ENCODE results near the gene IRS2. TPM values are rescaled to one million over a fixed set of nuclear protein-coding genes. Genes with fewer than 3 reads are reported as not detected.
A peak's percentile ranks its signal among the peaks of the same experiment; 100 is the strongest.

The IRS2 gene
- polyA plus RNA-seq, 1 of the 3 experiments (the other 2 are of a cell fraction) = 7.0 TPM

GRCh38 chr13:109787135-109787954 lies 962 bp upstream of the IRS2 start:
- POLR2A ChIA-PET = interaction anchor here (0.5 to 1.4 kb wide), 4 partner anchors 373 to 872 kb away, joined by 3 to 4 read pairs (median 3); no protein-coding TSS in a partner anchor
- 2% methylated on average over 19 of the region's 86 CpGs for WGBS (ENCODE audit: low lambda C conversion rate)
- peak; percentile 73 for DNase-seq

DNA sequence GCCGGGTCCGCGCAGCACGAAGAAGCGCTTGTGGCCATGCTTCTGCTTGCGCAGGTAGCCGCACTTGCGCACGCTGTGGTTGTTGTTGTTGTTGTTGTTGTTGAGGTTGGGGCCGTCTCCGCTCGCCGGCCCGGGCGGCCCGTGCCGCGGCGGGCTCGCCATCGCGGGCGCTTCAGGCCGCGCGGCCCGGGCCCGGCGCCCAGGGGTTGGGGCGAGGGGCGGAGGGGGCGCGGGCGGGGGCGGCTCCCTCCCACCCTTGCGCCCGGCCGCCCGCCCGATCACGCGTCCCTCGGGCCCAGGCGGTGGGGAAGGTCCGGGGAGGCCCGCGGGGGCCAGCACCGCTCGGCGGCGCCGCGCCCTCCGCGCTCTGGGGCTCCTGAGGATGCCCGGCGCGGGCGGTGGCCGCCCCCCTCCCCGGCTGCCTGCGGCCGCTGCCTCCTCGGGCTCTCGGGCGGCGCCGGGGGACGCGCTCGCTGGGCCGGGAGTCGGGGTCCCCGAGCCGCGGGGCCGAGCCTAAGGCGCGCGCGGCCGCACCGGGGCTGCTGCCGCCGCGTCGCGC lies 412 bp downstream of the IRS2 start:
- no peaks in the 10 kb centered on the region for H3K9me3 ChIP-seq
- POLR2A ChIA-PET = interaction anchor here (3.6 kb wide), 1 partner anchor 118 kb away, joined by 19 read pairs; no protein-coding TSS in a partner anchor
- peak overlapping the region; percentile 66 to 84 for H3K4me3 ChIP-seq (ENCODE audit: low read depth in 2 of 2, low read length in 1 of 2)
- H3F3A ChIP-seq (replicated peaks; ENCODE audit: insufficient read depth) = peaks cover 14% of the 10 kb centered on the region
- H3K79me2 ChIP-seq (ENCODE audit: insufficient read depth) = peaks cover 43% of the 10 kb centered on the region
- CTCF ChIA-PET = interaction anchor here (0.9 to 1.5 kb wide), 8 partner anchors 28 to 640 kb away, joined by 3 to 12 read pairs (median 4); no protein-coding TSS in a partner anchor
- no peak overlapping the region for H2AFZ ChIP-seq (ENCODE audit: low read depth)
- H4K20me1 ChIP-seq (ENCODE audit: insufficient read depth) = peaks cover 11% of the 10 kb centered on the region; the same call in 1 of the 2 replicates
- no peaks in the 10 kb centered on the region for H3K27me3 ChIP-seq (ENCODE audit: insufficient read depth)
- no CpG with 5 or more reads among the region's 88 CpGs for WGBS (ENCODE audit: low lambda C conversion rate)
- H3K4me2 ChIP-seq = peak overlapping the region; percentile 89
- peak; percentile 70 for DNase-seq
- peak overlapping the region; percentile 63; the same call in 1 of the 2 replicates for H3K9ac ChIP-seq
- H3K27ac ChIP-seq (ENCODE audit: low read depth in 2 of 2, low read length in 1 of 2) = peak overlapping the region; percentile 46 to 96; a peak in 3 of 4 replicates
- peaks cover 3 to 23% of the 10 kb centered on the region in 2 experiments; a peak in 3 of 4 replicates for H3K4me1 ChIP-seq (ENCODE audit: control insufficient read depth in 1 of 2, insufficient read depth in 2 of 2, low read depth in 1 of 2, low read length in 1 of 2)
- no peaks in the 10 kb centered on the region for H3K9me2 ChIP-seq
- H3K36me3 ChIP-seq (replicated peaks in 1 of 2; ENCODE audit: control insufficient read depth in 1 of 2, insufficient read depth in 2 of 2, low read length in 1 of 2) = peaks cover 0 to 24% of the 10 kb centered on the region in 2 experiments
- TF ChIP-seq GATA2 (CRISPR knock-in tag; IDR thresholded peaks at IDR 0.05) (no peak), RCOR1 (IDR thresholded peaks at IDR 0.05; ENCODE audit: low read length) (no peak), MEF2A (IDR thresholded peaks at IDR 0.05; ENCODE audit: borderline replicate concordance, low read depth) (no peak), SMC3 (IDR thresholded peaks at IDR 0.05; ENCODE audit: low read depth, low read length) (no peak), FOXJ3 (CRISPR knock-in tag; IDR thresholded peaks at IDR 0.05) (no peak), NRF1 (IDR thresholded peaks at IDR 0.05; ENCODE audit: low read depth, low read length) (no peak), MAX (IDR thresholded peaks at IDR 0.05; ENCODE audit: low read depth) (no peak), POLR2AphosphoS5 (IDR thresholded peaks at IDR 0.05; ENCODE audit: low read depth, low read length) (no peak), EZH2phosphoT487 (IDR thresholded peaks at IDR 0.05; ENCODE audit: borderline replicate concordance, low read depth) (no peak), TCF12 (IDR thresholded peaks at IDR 0.05) (no peak), GABPA (IDR thresholded peaks at IDR 0.05; ENCODE audit: low read depth) (no peak), SIN3A (IDR thresholded peaks at IDR 0.05; ENCODE audit: borderline replicate concordance, low read depth, low read length) (no peak), TAF1 (IDR thresholded peaks at IDR 0.05; ENCODE audit: borderline replicate concordance, low read depth, low read length) (no peak), RAD21 (IDR thresholded peaks at IDR 0.05; ENCODE audit: low read length) (no peak), ELF1 (IDR thresholded peaks at IDR 0.05) (no peak)
- TF ChIP-seq, protein P1, sequence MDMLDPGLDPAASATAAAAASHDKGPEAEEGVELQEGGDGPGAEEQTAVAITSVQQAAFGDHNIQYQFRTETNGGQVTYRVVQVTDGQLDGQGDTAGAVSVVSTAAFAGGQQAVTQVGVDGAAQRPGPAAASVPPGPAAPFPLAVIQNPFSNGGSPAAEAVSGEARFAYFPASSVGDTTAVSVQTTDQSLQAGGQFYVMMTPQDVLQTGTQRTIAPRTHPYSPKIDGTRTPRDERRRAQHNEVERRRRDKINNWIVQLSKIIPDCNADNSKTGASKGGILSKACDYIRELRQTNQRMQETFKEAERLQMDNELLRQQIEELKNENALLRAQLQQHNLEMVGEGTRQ (IDR thresholded peaks at IDR 0.05; ENCODE audit: borderline replicate concordance, low read depth, low read length) = no peak
- TF ChIP-seq, protein P2, sequence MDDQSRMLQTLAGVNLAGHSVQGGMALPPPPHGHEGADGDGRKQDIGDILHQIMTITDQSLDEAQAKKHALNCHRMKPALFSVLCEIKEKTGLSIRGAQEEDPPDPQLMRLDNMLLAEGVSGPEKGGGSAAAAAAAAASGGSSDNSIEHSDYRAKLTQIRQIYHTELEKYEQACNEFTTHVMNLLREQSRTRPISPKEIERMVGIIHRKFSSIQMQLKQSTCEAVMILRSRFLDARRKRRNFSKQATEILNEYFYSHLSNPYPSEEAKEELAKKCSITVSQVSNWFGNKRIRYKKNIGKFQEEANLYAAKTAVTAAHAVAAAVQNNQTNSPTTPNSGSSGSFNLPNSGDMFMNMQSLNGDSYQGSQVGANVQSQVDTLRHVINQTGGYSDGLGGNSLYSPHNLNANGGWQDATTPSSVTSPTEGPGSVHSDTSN (IDR thresholded peaks at IDR 0.05) = no peak

More at GRCh38 chr13:109787135-109787954, 962 bp upstream of the IRS2 start:
- TF ChIP-seq MXI1 (IDR thresholded peaks at IDR 0.05; ENCODE audit: low read depth, low read length) = no peak
- peak; percentile 7; the same call in 1 of the 2 replicates for TF ChIP-seq POLR2AphosphoS5 (IDR thresholded peaks at IDR 0.05; ENCODE audit: low read depth, low read length)
- no peak for TF ChIP-seq RFX5 (IDR thresholded peaks at IDR 0.05; ENCODE audit: low read length)
- TF ChIP-seq MAX (IDR thresholded peaks at IDR 0.05; ENCODE audit: low read depth) = 0 out of 2 replicates have a peak, but pooled peaks have one; percentile 18
- peak; percentile 7; the same call in 1 of the 2 replicates for TF ChIP-seq FOXJ3 (CRISPR knock-in tag; IDR thresholded peaks at IDR 0.05)
- TF ChIP-seq RXRA (IDR thresholded peaks at IDR 0.05; ENCODE audit: borderline replicate concordance, low read depth) = no peak
- peak overlapping the region; percentile 71 to 95 for H3K27ac ChIP-seq (ENCODE audit: low read depth in 2 of 2, low read length in 1 of 2)
- H3K9ac ChIP-seq = peak overlapping the region; percentile 94
- H4K20me1 ChIP-seq (ENCODE audit: insufficient read depth) = peaks cover 11% of the 10 kb centered on the region; the same call in 1 of the 2 replicates
- H3K79me2 ChIP-seq (ENCODE audit: insufficient read depth) = peaks cover 30% of the 10 kb centered on the region
- CTCF ChIA-PET = interaction anchor here (1.4 kb wide), 1 partner anchor 82 kb away, joined by 4 read pairs; no protein-coding TSS in a partner anchor
- peaks cover 0 to 10% of the 10 kb centered on the region in 2 experiments for H3K36me3 ChIP-seq (replicated peaks in 1 of 2; ENCODE audit: control insufficient read depth in 1 of 2, insufficient read depth in 2 of 2, low read length in 1 of 2)
- no peaks in the 10 kb centered on the region for H3K9me3 ChIP-seq
- peak overlapping the region; percentile 77 to 88 for H3K4me3 ChIP-seq (ENCODE audit: low read depth in 2 of 2, low read length in 1 of 2)
- H2AFZ ChIP-seq (ENCODE audit: low read depth) = peak overlapping the region; percentile 70; the same call in 1 of the 2 replicates
- peak overlapping the region; percentile 99 for H3K4me2 ChIP-seq
- peaks cover 14% of the 10 kb centered on the region for H3F3A ChIP-seq (replicated peaks; ENCODE audit: insufficient read depth)
- no peaks in the 10 kb centered on the region for H3K9me2 ChIP-seq
- H3K27me3 ChIP-seq (ENCODE audit: insufficient read depth) = no peaks in the 10 kb centered on the region
- H3K4me1 ChIP-seq (ENCODE audit: control insufficient read depth in 1 of 2, insufficient read depth in 2 of 2, low read depth in 1 of 2, low read length in 1 of 2) = peaks cover 6 to 27% of the 10 kb centered on the region in 2 experiments; a peak in 3 of 4 replicates

All from SK-N-SH (cell line).